IMR-90 (cell line): ENCODE data around the gene YJU2. TPM values are rescaled to one million over a fixed set of nuclear protein-coding genes. Genes with fewer than 3 reads are reported as not detected.

Experiments used
- ATAC-seq: fragments of 200-7000 bp; cut with Tn5 transposase; 2 replicates; pipeline ENCODE4 v1.9.1; 2020; ENCODE audit warnings: low read depth, mild to moderate bottlenecking, moderate library complexity
- BruUV-seq: library from RNA; stranded (reverse); fragments of 400-500 nt; replicated peaks from 2 replicates; lab custom pipeline; 2021; lab: Mats Ljungman, UMichigan
- CTCF ChIA-PET: fragments of 300-600 bp; formaldehyde crosslinking; extraction: SDS; loops from one replicate; lab custom pipeline; 2021; ENCODE audit warnings: antibody characterized with exemption; lab: Yijun Ruan, JAX
- POLR2A ChIA-PET: fragments of 300-600 bp; sonication (Branson Sonifier 250); formaldehyde crosslinking; loops from one replicate; lab custom pipeline; 2022; ENCODE audit warnings: antibody characterized with exemption; ENCODE audit not compliant: unreplicated experiment; lab: Charles Lee
- DNase-seq: peaks from one replicate; pipeline ENCODE4 v3.0.0; 2013
- H2AFZ ChIP-seq: replicated peaks from 2 replicates; pipeline ENCODE3; 2013; ENCODE audit warnings: low read length, mild to moderate bottlenecking; ENCODE audit not compliant: poor library complexity
- H2AK5ac ChIP-seq: 2 replicates; pipeline ENCODE4 v1.6.1; 2013; ENCODE audit warnings: low read depth, low read length, inconsistent platforms
- H2AK9ac ChIP-seq: replicated peaks from 2 replicates; pipeline ENCODE3; 2013; ENCODE audit warnings: mild to moderate bottlenecking, low read depth, low read length, moderate library complexity; ENCODE audit not compliant: poor library complexity
- H2BK120ac ChIP-seq: 2 replicates; pipeline ENCODE4 v1.6.1; 2013; ENCODE audit warnings: low read depth, low read length, inconsistent platforms
- H2BK15ac ChIP-seq: 3 replicates; pipeline ENCODE4 v1.6.1; 2013; ENCODE audit warnings: low read depth, low read length, inconsistent platforms
- H2BK20ac ChIP-seq: 2 replicates; pipeline ENCODE4 v1.6.1; 2013; ENCODE audit warnings: low read depth, mild to moderate bottlenecking, inconsistent platforms, low read length, moderate library complexity
- H2BK5ac ChIP-seq: 2 replicates; pipeline ENCODE4 v1.6.1; 2013; ENCODE audit warnings: mild to moderate bottlenecking, low read depth, low read length, inconsistent platforms; ENCODE audit not compliant: poor library complexity, severe bottlenecking
- H3K14ac ChIP-seq: replicated peaks from 2 replicates; pipeline ENCODE4 v1.6.1; 2013; ENCODE audit warnings: low read depth, low read length, inconsistent platforms
- H3K18ac ChIP-seq: 2 replicates; pipeline ENCODE4 v1.6.1; 2013; ENCODE audit warnings: low read depth, low read length, control low read depth
- H3K23ac ChIP-seq: 2 replicates; pipeline ENCODE4 v1.6.1; 2013; ENCODE audit warnings: low read depth, low read length, inconsistent platforms
- H3K27ac ChIP-seq: 2 replicates; pipeline ENCODE4 v1.5.1; 2013; ENCODE audit warnings: mild to moderate bottlenecking, control low read depth, low read length; ENCODE audit not compliant: insufficient read depth
- H3K27me3 ChIP-seq: 2 replicates; pipeline ENCODE4 v1.6.1; 2013; ENCODE audit warnings: low read length; ENCODE audit not compliant: control insufficient read depth, insufficient read depth
- H3K36me3 ChIP-seq: 2 replicates; pipeline ENCODE4 v1.6.1; 2013; ENCODE audit warnings: low read length, mixed read lengths; ENCODE audit not compliant: control insufficient read depth, insufficient read depth
- H3K4ac ChIP-seq: 2 replicates; pipeline ENCODE4 v1.6.1; 2013; ENCODE audit warnings: low read depth, low read length, inconsistent platforms
- H3K4me1 ChIP-seq: 2 replicates; pipeline ENCODE4 v1.6.1; 2013; ENCODE audit warnings: low read length, mixed read lengths; ENCODE audit not compliant: control insufficient read depth, insufficient read depth
- H3K4me2 ChIP-seq: 2 replicates; pipeline ENCODE4 v1.6.1; 2013; ENCODE audit warnings: low read depth, mild to moderate bottlenecking, control low read depth, low read length, moderate library complexity
- H3K4me3 ChIP-seq: 2 replicates; pipeline ENCODE4 v1.5.1; 2013; ENCODE audit warnings: low read depth, mild to moderate bottlenecking, control low read depth, low read length, moderate library complexity; ENCODE audit not compliant: insufficient read depth
- H3K56ac ChIP-seq: 2 replicates; pipeline ENCODE4 v1.6.1; 2013; ENCODE audit warnings: low read length, inconsistent platforms; ENCODE audit not compliant: insufficient read depth; ENCODE audit errors: extremely low read depth
- H3K79me1 ChIP-seq, 2 experiments: 2 replicates each; pipeline ENCODE4 v1.6.1; 2013; ENCODE audit warnings: low read length in 2 of 2, inconsistent platforms in 1 of 2, low read depth in 1 of 2
- H3K9ac ChIP-seq: 2 replicates; pipeline ENCODE4 v1.6.1; 2013; ENCODE audit warnings: low read depth, low read length, control low read depth
- H3K9me1 ChIP-seq: 2 replicates; pipeline ENCODE4 v1.6.1; 2013; ENCODE audit warnings: low read length, inconsistent platforms; ENCODE audit not compliant: insufficient read depth
- H3K9me3 ChIP-seq: 2 replicates; pipeline ENCODE4 v1.6.1; 2013; ENCODE audit warnings: low read length; ENCODE audit not compliant: control insufficient read depth, insufficient read depth
- H4K20me1 ChIP-seq: 2 replicates; pipeline ENCODE4 v1.6.1; 2013; ENCODE audit warnings: low read length, inconsistent platforms; ENCODE audit not compliant: insufficient read depth
- H4K5ac ChIP-seq: 2 replicates; pipeline ENCODE4 v1.6.1; 2013; ENCODE audit warnings: mild to moderate bottlenecking, low read depth, low read length, control low read depth
- H4K8ac ChIP-seq, 2 experiments: 2 replicates each; pipeline ENCODE4 v1.6.1; 2013; ENCODE audit warnings: low read depth in 2 of 2, low read length in 2 of 2, control low read depth in 1 of 2, inconsistent platforms in 1 of 2
- H4K91ac ChIP-seq: 2 replicates; pipeline ENCODE4 v1.6.1; 2013; ENCODE audit warnings: low read depth, low read length, inconsistent platforms; ENCODE audit not compliant: insufficient read depth
- BHLHE40 ChIP-seq: fragments of 150-350 bp; IDR thresholded peaks from 2 replicates; pipeline ENCODE4 v1.6.1; 2016; ENCODE audit warnings: mild to moderate bottlenecking, low read depth, low read length
- CEBPB ChIP-seq: IDR thresholded peaks from 2 replicates; pipeline ENCODE4 v1.6.1; 2012; ENCODE audit warnings: low read depth, low read length, improper control_type of control experiment
- CHD1 ChIP-seq: IDR thresholded peaks from 2 replicates; pipeline ENCODE4 v1.6.1; 2012; ENCODE audit warnings: low read depth, low read length, improper control_type of control experiment
- ELK1 ChIP-seq: fragments of 150-350 bp; IDR thresholded peaks from 2 replicates; pipeline ENCODE4 v1.6.1; 2016; ENCODE audit warnings: low read depth, mild to moderate bottlenecking, low read length, moderate library complexity, borderline replicate concordance
- FOS ChIP-seq: fragments of 150-350 bp; IDR thresholded peaks from 2 replicates; pipeline ENCODE4 v1.6.1; 2016; ENCODE audit warnings: low read depth, low read length
- MAFK ChIP-seq: IDR thresholded peaks from 2 replicates; pipeline ENCODE4 v1.6.1; 2012; ENCODE audit warnings: low read depth, low read length, improper control_type of control experiment
- MAZ ChIP-seq: IDR thresholded peaks from 2 replicates; pipeline ENCODE4 v1.6.1; 2012; ENCODE audit warnings: low read depth, mild to moderate bottlenecking, low read length, improper control_type of control experiment, moderate library complexity, borderline replicate concordance
- NFE2L2 ChIP-seq: fragments of 150-350 bp; IDR thresholded peaks from 2 replicates; pipeline ENCODE4 v1.6.1; 2016; ENCODE audit warnings: low read depth, mild to moderate bottlenecking, low read length
- POLR2A ChIP-seq: IDR thresholded peaks from 2 replicates; pipeline ENCODE4 v1.6.1; 2012; ENCODE audit warnings: mild to moderate bottlenecking, low read depth, low read length
- RAD21 ChIP-seq: IDR thresholded peaks from 2 replicates; pipeline ENCODE4 v1.6.1; 2012; ENCODE audit warnings: low read length, improper control_type of control experiment
- RCOR1 ChIP-seq: IDR thresholded peaks from 2 replicates; pipeline ENCODE4 v1.6.1; 2012; ENCODE audit warnings: mild to moderate bottlenecking, low read length, improper control_type of control experiment; ENCODE audit not compliant: insufficient replicate concordance
- RFX5 ChIP-seq: IDR thresholded peaks from 2 replicates; pipeline ENCODE4 v1.8.0; 2012; ENCODE audit warnings: low read depth, mild to moderate bottlenecking, low read length, moderate library complexity
- WGBS, 2 experiments: methylation state at CpG; one replicate each; pipeline versions ENCODE4 v1.1.5 to v1.1.7; 2013; ENCODE audit warnings: missing lambda C conversion rate in 2 of 2; ENCODE audit not compliant: insufficient read length in 1 of 2; ENCODE audit errors: extremely low coverage in 2 of 2; 5-methylcytosine and 5-hydroxymethylcytosine counted together
- dilution Hi-C: fragments of 300-500 bp; cut with HindIII; formaldehyde crosslinking; loops from one replicate; pipeline ENCODE4 v1.14.3; 2018; ENCODE audit warnings: low sequenced_read_pairs; ENCODE audit not compliant: unreplicated experiment
- in situ Hi-C: fragments of 300-500 bp; cut with MboI; formaldehyde crosslinking; loops from 3 replicates; pipeline ENCODE4 v1.14.3; 2019; ENCODE audit warnings: low sequenced_read_pairs, inconsistent platforms, mixed read lengths
- intact Hi-C: fragments of 100-400 bp; cut with micrococcal nuclease; formaldehyde crosslinking; loops from 2 replicates; pipeline ENCODE4 v1.10.0; 2022
- polyA plus RNA-seq, 3 experiments: library from polyadenylated mRNA; depleted of rRNA; stranded (reverse); fragments of >200 nt; gene quantifications; 2 replicates each; pipeline ENCODE4 v1.2.3, GENCODE V29; 2012; ENCODE audit warnings: low replicate concordance in 1 of 3
- total RNA-seq: library from RNA; depleted of rRNA; stranded (reverse); fragments of >200 nt; gene quantifications from 2 replicates; pipeline ENCODE4 v1.2.3, GENCODE V29; 2012
- TF ChIP-seq, protein P1 (sequence below): conservative IDR thresholded peaks from 2 replicates; pipeline ENCODE4 v1.5.1; 2012; ENCODE audit warnings: mild to moderate bottlenecking, low read depth, low read length, improper control_type of control experiment

The YJU2 gene
- total and polyA plus RNA-seq, 2 of the 4 experiments (the other 2 are of a cell fraction) = 15.6 to 18.9 TPM

GRCh38 chr19:4197625-4198466, 49.0 kb upstream of the YJU2 start (continued):
- no peak for TF ChIP-seq CEBPB

DNA sequence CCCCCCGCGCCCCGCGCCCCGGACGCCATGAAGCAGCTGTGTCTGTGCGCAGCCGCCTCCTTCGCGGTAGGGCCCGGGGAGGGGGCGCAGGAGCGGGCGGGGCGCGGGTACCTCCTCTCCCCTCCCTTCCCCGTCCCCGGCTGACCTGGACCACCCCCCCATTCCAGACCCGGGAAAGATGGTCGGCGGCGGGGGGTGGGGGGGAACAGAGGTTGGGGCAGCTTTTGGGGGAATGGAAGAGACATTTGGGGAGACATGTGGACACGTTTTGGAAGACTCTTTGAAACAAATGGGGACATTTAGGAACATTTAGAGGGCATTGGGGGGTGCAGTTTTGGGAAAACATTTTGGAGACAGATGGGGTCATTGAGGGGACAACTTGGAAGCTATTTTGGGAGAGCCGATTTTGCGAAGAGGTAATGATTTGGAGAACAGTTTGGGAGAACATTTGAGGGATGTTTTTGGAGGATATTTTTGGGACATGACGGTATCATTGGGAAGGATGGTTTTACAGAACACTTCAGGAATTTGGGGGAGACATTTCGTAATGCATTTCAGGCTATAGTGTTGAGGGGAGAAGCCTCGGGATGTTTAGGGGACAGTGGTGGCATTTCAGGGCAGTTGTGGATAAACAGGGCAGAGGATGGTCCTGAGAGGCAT, 48.3 kb upstream of the YJU2 start:
- intact Hi-C loops = no loop called here
- no peaks in the 10 kb centered on the region for H3K9me3 ChIP-seq
- no peak for TF ChIP-seq NFE2L2
- TF ChIP-seq ELK1 = no peak
- TF ChIP-seq BHLHE40 = no peak
- no peak for TF ChIP-seq RFX5
- TF ChIP-seq CHD1 = no peak
- TF ChIP-seq FOS = no peak
- TF ChIP-seq RCOR1 = no peak
- TF ChIP-seq CEBPB = no peak
- TF ChIP-seq, protein P1, sequence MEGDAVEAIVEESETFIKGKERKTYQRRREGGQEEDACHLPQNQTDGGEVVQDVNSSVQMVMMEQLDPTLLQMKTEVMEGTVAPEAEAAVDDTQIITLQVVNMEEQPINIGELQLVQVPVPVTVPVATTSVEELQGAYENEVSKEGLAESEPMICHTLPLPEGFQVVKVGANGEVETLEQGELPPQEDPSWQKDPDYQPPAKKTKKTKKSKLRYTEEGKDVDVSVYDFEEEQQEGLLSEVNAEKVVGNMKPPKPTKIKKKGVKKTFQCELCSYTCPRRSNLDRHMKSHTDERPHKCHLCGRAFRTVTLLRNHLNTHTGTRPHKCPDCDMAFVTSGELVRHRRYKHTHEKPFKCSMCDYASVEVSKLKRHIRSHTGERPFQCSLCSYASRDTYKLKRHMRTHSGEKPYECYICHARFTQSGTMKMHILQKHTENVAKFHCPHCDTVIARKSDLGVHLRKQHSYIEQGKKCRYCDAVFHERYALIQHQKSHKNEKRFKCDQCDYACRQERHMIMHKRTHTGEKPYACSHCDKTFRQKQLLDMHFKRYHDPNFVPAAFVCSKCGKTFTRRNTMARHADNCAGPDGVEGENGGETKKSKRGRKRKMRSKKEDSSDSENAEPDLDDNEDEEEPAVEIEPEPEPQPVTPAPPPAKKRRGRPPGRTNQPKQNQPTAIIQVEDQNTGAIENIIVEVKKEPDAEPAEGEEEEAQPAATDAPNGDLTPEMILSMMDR = no peak
- no peak for TF ChIP-seq POLR2A
- no peak for TF ChIP-seq MAFK
- no peak for TF ChIP-seq MAZ
- TF ChIP-seq RAD21 = no peak

More for the DNA sequence above, 48.3 kb upstream of the YJU2 start:
- ChIA-PET POLR2A (no interaction called here), CTCF (no interaction called here)
- Histone ChIP-seq H2BK120ac (no peak overlapping the region), H3K9ac (no peak overlapping the region), H4K91ac (no peak overlapping the region), H3K36me3 (no peaks in the 10 kb centered on the region), H4K20me1 (no peaks in the 10 kb centered on the region; the same call in 1 of the 2 replicates), H3K79me1 (no peaks in the 10 kb centered on the region), H3K27me3 (peaks cover 60% of the 10 kb centered on the region), H3K9me1 (no peaks in the 10 kb centered on the region), H3K4me2 (no peak overlapping the region), H4K8ac (no peak overlapping the region), H3K4me3 (no peak overlapping the region), H2BK5ac (no peak overlapping the region), H3K4ac (no peak overlapping the region), H3K18ac (no peak overlapping the region), H3K14ac (no peak overlapping the region), H3K27ac (no peak overlapping the region), H2AFZ (no peak overlapping the region), H2BK15ac (no peak overlapping the region), H3K23ac (no peak overlapping the region), H2AK5ac (no peak overlapping the region), H2BK20ac (no peak overlapping the region), H3K4me1 (no peaks in the 10 kb centered on the region), H3K56ac (no peak overlapping the region), H2AK9ac (no peak overlapping the region), H4K5ac (no peak overlapping the region)
- ATAC-seq (no peak), DNase-seq (no peak)
- in situ Hi-C loops (no loop called here), dilution Hi-C loops (no loop called here)
- no TSS peak for BruUV-seq
- 21% methylated on average over 6 of the region's 28 CpGs; no CpG with 5 or more reads in 1 of the 2 experiments for WGBS, 2 experiments
